GM13977 (cell line): ENCODE results near the gene TRIM68.

Source experiments
- DNase-seq: peaks from one replicate; pipeline ENCODE4 v3.0.0; 2012; ENCODE audit warnings: low spot score
- in situ Hi-C: fragments of 300-500 bp; cut with MboI; formaldehyde crosslinking; loops from one replicate; pipeline ENCODE4 v1.12.0; 2022; ENCODE audit warnings: low sequenced_read_pairs, low pct_unique_long_range_greater_than_20kb, mixed read lengths, inconsistent platforms; ENCODE audit not compliant: unreplicated experiment
- TF ChIP-seq, protein P1 (sequence below): IDR thresholded peaks from 2 replicates; pipeline ENCODE4 v1.5.1; 2012; ENCODE audit warnings: mild to moderate bottlenecking, control low read depth; ENCODE audit not compliant: insufficient read depth; ENCODE audit errors: extremely low read depth, missing control alignments

Gene TRIM68

GRCh38 chr11:4607781-4608666 lies at the start of gene TRIM68:
Gene TRIM68, minus strand, starts transcription at chr11:4608231. Its CDS starts 2,727 bp downstream, at chr11:4605504.
- in situ Hi-C loops: no loop called here
- peak; percentile 92 for DNase-seq
- TF ChIP-seq, protein P1, sequence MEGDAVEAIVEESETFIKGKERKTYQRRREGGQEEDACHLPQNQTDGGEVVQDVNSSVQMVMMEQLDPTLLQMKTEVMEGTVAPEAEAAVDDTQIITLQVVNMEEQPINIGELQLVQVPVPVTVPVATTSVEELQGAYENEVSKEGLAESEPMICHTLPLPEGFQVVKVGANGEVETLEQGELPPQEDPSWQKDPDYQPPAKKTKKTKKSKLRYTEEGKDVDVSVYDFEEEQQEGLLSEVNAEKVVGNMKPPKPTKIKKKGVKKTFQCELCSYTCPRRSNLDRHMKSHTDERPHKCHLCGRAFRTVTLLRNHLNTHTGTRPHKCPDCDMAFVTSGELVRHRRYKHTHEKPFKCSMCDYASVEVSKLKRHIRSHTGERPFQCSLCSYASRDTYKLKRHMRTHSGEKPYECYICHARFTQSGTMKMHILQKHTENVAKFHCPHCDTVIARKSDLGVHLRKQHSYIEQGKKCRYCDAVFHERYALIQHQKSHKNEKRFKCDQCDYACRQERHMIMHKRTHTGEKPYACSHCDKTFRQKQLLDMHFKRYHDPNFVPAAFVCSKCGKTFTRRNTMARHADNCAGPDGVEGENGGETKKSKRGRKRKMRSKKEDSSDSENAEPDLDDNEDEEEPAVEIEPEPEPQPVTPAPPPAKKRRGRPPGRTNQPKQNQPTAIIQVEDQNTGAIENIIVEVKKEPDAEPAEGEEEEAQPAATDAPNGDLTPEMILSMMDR: no peak

DNA sequence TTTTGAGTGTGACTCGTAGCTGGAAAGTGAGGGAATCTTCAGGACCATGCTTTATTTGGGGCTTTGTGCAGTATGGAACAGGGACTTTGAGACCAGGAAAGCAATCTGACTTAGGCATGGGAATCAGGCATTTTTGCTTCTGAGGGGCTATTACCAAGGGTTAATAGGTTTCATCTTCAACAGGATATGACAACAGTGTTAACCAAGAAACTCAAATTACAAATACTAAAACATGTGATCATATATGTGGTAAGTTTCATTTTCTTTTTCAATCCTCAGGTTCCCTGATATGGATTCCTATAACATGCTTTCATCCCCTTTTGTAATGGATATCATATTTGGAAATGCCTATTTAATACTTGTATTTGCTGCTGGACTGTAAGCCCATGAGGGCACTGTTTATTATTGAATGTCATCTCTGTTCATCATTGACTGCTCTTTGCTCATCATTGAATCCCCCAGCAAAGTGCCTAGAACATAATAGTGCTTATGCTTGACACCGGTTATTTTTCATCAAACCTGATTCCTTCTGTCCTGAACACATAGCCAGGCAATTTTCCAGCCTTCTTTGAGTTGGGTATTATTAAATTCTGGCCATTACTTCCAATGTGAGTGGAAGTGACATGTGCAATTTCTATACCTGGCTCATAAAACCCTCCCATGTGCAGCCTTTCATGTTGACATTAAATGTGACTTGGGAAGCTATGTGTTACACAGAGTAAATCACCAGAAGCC lies 46.8 kb upstream of the TRIM68 start:
- TF ChIP-seq, protein P1: no peak
- no peak for DNase-seq
- in situ Hi-C loops: no loop called here

- TF ChIP-seq, protein P1: no peak
- in situ Hi-C loops: loop anchor here (25.0 kb wide), 1 partner anchor 340 kb away; the partner anchor contains the start of gene OR51L1
- DNase-seq: no peak
Measured at GRCh38 chr11:4647766-4648165, 39.7 kb upstream of the TRIM68 start.

GRCh38 chr11:4645974-4646373 lies 37.9 kb upstream of the TRIM68 start:
- TF ChIP-seq, protein P1: no peak
- in situ Hi-C loops: loop anchor here (25.0 kb wide), 1 partner anchor 341 kb away; the partner anchor contains the start of gene OR51L1
- no peak for DNase-seq

GRCh38 chr11:4644233-4644632 lies 36.2 kb upstream of the TRIM68 start:
- TF ChIP-seq, protein P1: no peak
- in situ Hi-C loops: loop anchor here (25.0 kb wide), 1 partner anchor 343 kb away; the partner anchor contains the start of gene OR51L1
- DNase-seq: no peak

- in situ Hi-C loops: loop anchor here (25.0 kb wide), 1 partner anchor 344 kb away; the partner anchor contains the start of gene OR51L1
- DNase-seq: no peak
- TF ChIP-seq, protein P1: no peak
Measured at GRCh38 chr11:4643682-4644081, 35.7 kb upstream of the TRIM68 start, which contains the start of gene OR51E1. Gene OR51E1, plus strand, starts transcription at chr11:4643982. Its CDS starts 8,545 bp downstream, at chr11:4652527.
